Bladder microvascular endothelial cell (primary cell): Measurements from ENCODE around the gene G6PC2. TPM values are rescaled to one million over a fixed set of nuclear protein-coding genes. Genes with fewer than 3 reads are reported as not detected.

Experiments used
- total RNA-seq: library from RNA; depleted of rRNA; stranded (reverse); fragments of >200 nt; gene quantifications from 2 replicates; pipeline ENCODE4 v1.2.3, GENCODE V29; 2014

Gene G6PC2
- total RNA-seq, result not detected in 2 replicates

DNA sequence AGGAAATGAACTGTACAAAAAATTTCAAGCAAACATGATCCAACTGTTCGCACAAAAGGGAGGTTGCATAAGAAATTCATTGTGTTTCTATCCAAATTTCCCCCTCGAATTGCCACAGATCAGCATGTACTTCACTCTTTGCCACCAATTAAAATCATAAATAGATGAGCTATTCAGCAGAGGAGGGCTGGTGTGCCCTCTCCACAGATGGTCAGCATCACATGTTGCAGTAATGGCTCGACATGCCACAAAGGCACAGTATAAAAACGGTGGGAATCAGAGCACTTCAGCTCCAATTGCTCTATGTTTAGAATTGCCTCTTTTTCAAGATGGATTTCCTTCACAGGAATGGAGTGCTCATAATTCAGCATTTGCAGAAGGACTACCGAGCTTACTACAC lies at the start of gene G6PC2:
G6PC2 (plus strand) TSS at position 289 of the 400 bp plus-strand sequence; CDS start at position 330, 41 bp downstream.

GRCh38 chr2:168890006-168890782 lies 10.9 kb upstream of the G6PC2 start, which contains the start of gene SPC25:
TSS of gene SPC25 (minus strand) at chr2:168890430. CDS start at chr2:168889519, 911 bp downstream.

Other genes with a start within 250 kb of the G6PC2 start
- gene NOSTRIN, start 98.7 kb upstream of the G6PC2 start, total RNA-seq, result 6.1 and 25.1 TPM in 2 replicates
- gene SPC25, start 10.9 kb upstream of the G6PC2 start, total RNA-seq, result 3.0 and 5.0 TPM in 2 replicates
- gene ABCB11, start 130.0 kb downstream of the G6PC2 start, total RNA-seq, result under 0.01 TPM in 2 replicates
- gene DHRS9, start 168.3 kb downstream of the G6PC2 start, total RNA-seq, result 0.13 TPM in 1 of 2 replicates, not detected in the other